Body of pancreas (tissue), 4 donors: Measurements from ENCODE around the gene HSF2BP.
"Not testable (repeated sequence)": the region's sequence is repeated elsewhere in the genome, so short reads cannot be mapped to it uniquely, and the experiment has no call there.

Source experiments
- CTCF ChIP-seq, 7 experiments: fragments of 450-650 bp in 4 of 7; fragments of 200-600 bp in 3 of 7; sonication (generic) in 3 of 7; IDR thresholded peaks; one replicate each; pipeline ENCODE4 v1.5.1; 2016 to 2019; ENCODE audit warnings: antibody characterized with exemption in 7 of 7
- POLR2A ChIP-seq, 3 donors: fragments of 450-650 bp; IDR thresholded peaks; one replicate each; pipeline ENCODE4 v1.6.1; 2016; ENCODE audit warnings: antibody characterized with exemption in 3 of 3, mild to moderate bottlenecking in 2 of 3

- not testable (repeated sequence) for TF ChIP-seq CTCF, POLR2A (IDR thresholded peaks at IDR 0.05)
Observed at GRCh38 chr21:43699492-43699777, 40.1 kb upstream of the HSF2BP start.
